Subcutaneous abdominal adipose tissue (tissue), 5 donors: Measurements from ENCODE around the gene KCNIP1.

Source experiments
- H3K27ac ChIP-seq: one replicate; pipeline ENCODE4 v1.7.0; 2013; ENCODE audit warnings: low read depth, mild to moderate bottlenecking, inconsistent platforms, low read length, moderate library complexity
- H3K27me3 ChIP-seq, 5 donors: one replicate each; pipeline ENCODE4 v1.7.0; 2013; ENCODE audit warnings: low read length in 5 of 5, inconsistent platforms in 1 of 5; ENCODE audit not compliant: control insufficient read depth in 5 of 5, insufficient read depth in 4 of 5
- H3K36me3 ChIP-seq, 5 donors: one replicate each; pipeline ENCODE4 v1.7.0; 2013; ENCODE audit warnings: low read length in 5 of 5; ENCODE audit not compliant: control insufficient read depth in 5 of 5, insufficient read depth in 5 of 5
- H3K4me1 ChIP-seq, 5 donors: one replicate each; pipeline ENCODE4 v1.7.0; 2013; ENCODE audit warnings: low read length in 5 of 5, mild to moderate bottlenecking in 3 of 5, moderate library complexity in 1 of 5; ENCODE audit not compliant: control insufficient read depth in 5 of 5, insufficient read depth in 5 of 5
- H3K4me3 ChIP-seq, 5 donors: one replicate each; pipeline ENCODE4 v1.7.0; 2013; ENCODE audit warnings: low read length in 5 of 5, low read depth in 1 of 5
- H3K9ac ChIP-seq, 5 donors: one replicate each; pipeline ENCODE4 v1.7.0; 2013; ENCODE audit warnings: low read length in 5 of 5, mild to moderate bottlenecking in 4 of 5, moderate library complexity in 3 of 5
- H3K9me3 ChIP-seq, 5 donors: one replicate each; pipeline ENCODE4 v1.7.0; 2013; ENCODE audit warnings: low read length in 5 of 5; ENCODE audit not compliant: control insufficient read depth in 5 of 5
- donor health status: healthy.
- donor health status: healthy.
- donor health status: healthy.
- donor health status: healthy.
- donor health status: healthy.

The KCNIP1 gene

DNA sequence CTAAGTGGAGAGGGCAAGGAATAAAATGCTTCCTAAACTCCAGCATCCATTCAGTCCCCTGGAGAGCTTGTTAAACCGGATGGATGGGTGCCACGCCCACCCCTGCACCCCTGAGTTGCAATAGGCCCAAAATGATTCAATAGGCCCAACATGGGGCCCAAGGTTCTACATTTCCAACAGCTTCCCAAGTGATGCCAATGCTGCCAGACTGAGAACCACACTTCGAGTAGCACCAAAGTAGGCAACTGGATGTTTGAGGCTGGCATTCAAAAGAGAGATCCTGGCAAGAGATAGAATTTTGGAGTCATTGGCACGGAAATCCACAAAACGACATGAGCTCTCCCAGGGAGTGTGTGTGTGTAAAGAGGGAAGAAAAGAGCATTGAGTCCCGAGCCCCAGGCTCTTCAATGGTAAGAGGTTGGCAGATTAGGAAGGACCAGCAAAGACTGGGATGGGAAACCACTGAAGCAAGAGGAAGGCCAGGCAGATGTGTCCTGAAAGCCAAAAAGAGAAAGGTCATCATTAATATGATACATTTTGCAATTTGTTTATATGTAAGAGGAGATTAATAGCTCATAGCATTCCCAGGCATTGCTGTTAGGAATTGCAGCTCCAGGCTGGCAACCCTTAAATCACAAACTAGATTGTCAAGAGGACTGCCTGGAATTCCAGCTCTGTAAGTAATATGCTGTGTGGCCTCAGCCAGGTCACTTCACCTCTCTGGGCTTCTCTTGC lies 130.6 kb downstream of the KCNIP1 start:
- no peaks in the 10 kb centered on the region for H3K27me3 ChIP-seq
- H3K4me1 ChIP-seq = peaks cover 4 to 40% (median 38%) of the 10 kb centered on the region in 5 donors
- H3K27ac ChIP-seq = no peak overlapping the region
- H3K9ac ChIP-seq = no peak overlapping the region
- no peaks in the 10 kb centered on the region for H3K9me3 ChIP-seq
- H3K36me3 ChIP-seq = no peaks in the 10 kb centered on the region
- no peak overlapping the region for H3K4me3 ChIP-seq

DNA sequence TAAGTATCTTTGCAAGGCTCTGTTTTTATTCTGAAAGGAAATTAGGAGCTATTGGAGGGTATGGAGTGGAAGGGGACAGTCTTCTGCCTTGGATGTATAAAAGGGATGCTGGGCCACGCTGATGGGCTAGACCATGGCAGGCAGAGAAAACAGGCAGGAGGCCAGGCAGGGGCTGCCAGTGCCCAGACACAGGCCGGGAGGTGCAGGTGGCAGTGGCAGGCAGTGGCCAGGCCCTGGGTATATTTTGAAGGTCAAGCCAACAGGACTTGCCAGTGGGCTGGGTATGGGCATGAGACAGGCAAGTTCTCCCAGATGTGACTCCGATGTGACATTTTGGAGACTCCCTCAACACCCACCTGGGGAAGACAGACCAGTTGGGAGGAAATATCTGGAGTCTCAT lies 131.9 kb downstream of the KCNIP1 start:
- H3K36me3 ChIP-seq = no peaks in the 10 kb centered on the region
- no peak overlapping the region for H3K4me3 ChIP-seq
- no peak overlapping the region for H3K9ac ChIP-seq
- H3K4me1 ChIP-seq = peaks cover 4 to 38% (median 38%) of the 10 kb centered on the region in 5 donors
- H3K9me3 ChIP-seq = no peaks in the 10 kb centered on the region
- H3K27me3 ChIP-seq = peaks cover 0 to under 1% (median 0%) of the 10 kb centered on the region in 5 donors
- H3K27ac ChIP-seq = no peak overlapping the region

DNA sequence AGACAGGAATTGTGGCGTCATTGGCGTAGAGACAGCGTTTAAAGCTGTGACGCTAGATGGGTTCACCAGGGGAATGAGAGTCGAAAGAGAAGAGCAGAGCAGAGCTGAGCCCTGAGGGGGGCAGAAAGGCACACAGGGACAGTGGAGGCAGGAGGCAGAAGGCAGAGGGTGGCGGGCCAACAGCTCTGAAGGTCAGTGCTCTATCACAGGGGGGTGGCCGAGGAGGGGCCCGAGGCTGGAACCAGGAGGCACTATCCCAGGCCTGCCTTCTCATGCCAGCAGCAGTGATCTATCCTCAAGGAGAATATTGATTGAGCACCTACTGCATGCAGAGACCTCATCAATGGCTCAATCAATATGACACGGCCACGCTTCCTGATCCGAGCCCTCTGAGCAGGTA lies 132.4 kb downstream of the KCNIP1 start:
- peaks cover 4 to 36% (median 33%) of the 10 kb centered on the region in 5 donors for H3K4me1 ChIP-seq
- H3K27me3 ChIP-seq = peaks cover 0 to 5% (median 3%) of the 10 kb centered on the region in 5 donors

DNA sequence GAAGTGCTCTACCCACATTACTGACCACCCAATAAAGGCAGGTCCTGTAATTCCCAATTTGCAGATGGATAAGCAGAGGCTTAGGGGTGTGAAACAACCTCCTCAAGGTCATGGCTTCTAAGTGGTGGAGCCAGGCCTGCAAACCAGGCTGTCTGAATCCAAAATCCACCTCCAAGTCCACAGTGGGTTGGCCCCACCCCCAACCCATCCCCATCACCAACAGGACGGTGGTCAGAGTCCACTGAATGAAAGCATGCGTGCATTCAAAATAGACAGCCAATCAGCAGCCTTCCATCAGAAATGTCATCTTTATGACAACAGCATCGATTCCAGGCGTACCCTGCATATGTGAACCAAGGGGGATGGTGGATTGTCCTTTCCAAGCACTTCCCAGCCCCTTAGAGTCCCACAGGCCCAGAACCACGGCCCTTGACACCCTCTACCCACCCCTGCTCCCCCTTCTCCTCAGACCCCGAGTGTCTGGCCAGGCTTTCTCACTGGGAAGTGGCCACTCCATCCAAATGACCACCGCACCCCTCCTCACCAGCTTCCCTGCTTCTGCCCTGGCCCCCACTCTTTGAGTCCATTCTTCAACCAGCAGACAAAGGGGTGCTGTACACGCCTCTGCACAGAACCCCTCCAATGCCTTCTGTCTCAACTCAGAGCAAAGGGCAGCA lies 133.1 kb downstream of the KCNIP1 start:
- no peaks in the 10 kb centered on the region for H3K9me3 ChIP-seq
- no peak overlapping the region for H3K4me3 ChIP-seq
- peaks cover 4 to 29% (median 26%) of the 10 kb centered on the region in 5 donors for H3K4me1 ChIP-seq
- no peaks in the 10 kb centered on the region for H3K36me3 ChIP-seq
- peaks cover 5 to 10% (median 7%) of the 10 kb centered on the region in 5 donors for H3K27me3 ChIP-seq
- H3K9ac ChIP-seq = no peak overlapping the region
- H3K27ac ChIP-seq = no peak overlapping the region

More for the DNA sequence above, 132.4 kb downstream of the KCNIP1 start:
- no peaks in the 10 kb centered on the region for H3K36me3 ChIP-seq
- H3K9ac ChIP-seq = no peak overlapping the region
- H3K27ac ChIP-seq = no peak overlapping the region
- no peak overlapping the region for H3K4me3 ChIP-seq
- no peaks in the 10 kb centered on the region for H3K9me3 ChIP-seq

DNA sequence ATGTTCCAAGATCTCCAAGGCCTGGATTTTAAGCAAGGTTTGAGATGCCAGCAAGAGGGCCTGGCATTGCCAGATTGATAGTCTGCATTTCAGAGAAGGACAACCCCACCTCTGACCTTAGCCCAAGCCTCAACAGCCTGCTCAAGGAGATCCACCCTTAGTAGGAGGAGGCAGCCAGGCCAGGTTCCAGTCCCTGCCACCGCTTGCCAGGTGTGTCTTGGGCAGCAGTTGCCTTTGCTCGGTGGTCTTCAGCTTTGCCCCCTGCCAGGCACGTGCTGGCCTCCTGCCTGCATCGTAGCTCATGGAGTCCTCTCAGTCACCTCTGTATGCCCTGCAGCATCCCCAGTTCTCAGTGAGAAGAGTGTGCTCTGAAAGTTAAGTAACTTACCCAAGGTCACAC lies 134.2 kb downstream of the KCNIP1 start:
- H3K4me3 ChIP-seq = no peak overlapping the region
- H3K27me3 ChIP-seq = peaks cover 5 to 14% (median 7%) of the 10 kb centered on the region in 5 donors
- no peak overlapping the region for H3K27ac ChIP-seq
- no peaks in the 10 kb centered on the region for H3K9me3 ChIP-seq
- H3K36me3 ChIP-seq = no peaks in the 10 kb centered on the region
- H3K9ac ChIP-seq = no peak overlapping the region
- peaks cover 0 to 18% (median 16%) of the 10 kb centered on the region in 5 donors for H3K4me1 ChIP-seq

DNA sequence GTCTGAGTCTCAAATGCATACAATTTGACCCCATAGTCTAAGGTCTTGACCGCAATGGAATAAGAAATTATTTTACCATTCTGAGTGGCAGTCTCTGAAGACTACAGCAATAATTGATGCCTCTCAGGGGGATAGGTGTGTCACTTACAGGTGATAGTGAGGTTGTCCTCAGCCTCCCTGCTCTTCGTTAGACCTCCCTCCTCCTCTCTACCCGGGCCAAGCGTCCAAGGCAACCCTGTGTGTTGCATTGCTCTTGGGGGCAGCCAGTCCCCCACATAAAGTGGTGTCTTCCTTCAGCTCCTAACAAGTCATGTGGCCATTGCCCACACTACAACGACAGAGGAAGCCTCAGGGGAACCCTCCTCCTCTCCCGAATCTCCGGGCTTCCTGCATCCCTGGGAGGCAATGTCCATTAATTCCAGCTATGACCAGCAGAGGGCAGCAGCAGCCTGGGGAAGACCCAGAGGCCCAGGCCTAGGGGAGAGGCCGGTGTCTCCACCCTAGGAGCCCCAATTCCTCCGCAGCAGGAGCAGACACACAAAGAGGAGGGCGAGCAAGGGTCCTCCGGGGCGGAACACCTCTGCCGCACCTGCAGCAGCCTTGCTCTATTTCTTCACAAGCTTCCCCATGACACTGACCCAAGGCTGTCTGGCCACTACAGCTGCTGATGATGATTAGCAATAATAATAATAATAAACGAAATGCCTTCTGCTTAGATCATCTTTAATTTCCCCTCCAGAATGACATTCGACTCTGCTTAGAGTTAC lies 134.8 kb downstream of the KCNIP1 start:
- Histone ChIP-seq H3K4me1 (peaks cover 0 to 19% (median 18%) of the 10 kb centered on the region in 5 donors), H3K9me3 (no peaks in the 10 kb centered on the region), H3K27ac (no peak overlapping the region), H3K4me3 (no peak overlapping the region), H3K27me3 (peaks cover 9 to 19% (median 10%) of the 10 kb centered on the region in 5 donors), H3K36me3 (no peaks in the 10 kb centered on the region), H3K9ac (no peak overlapping the region)

DNA sequence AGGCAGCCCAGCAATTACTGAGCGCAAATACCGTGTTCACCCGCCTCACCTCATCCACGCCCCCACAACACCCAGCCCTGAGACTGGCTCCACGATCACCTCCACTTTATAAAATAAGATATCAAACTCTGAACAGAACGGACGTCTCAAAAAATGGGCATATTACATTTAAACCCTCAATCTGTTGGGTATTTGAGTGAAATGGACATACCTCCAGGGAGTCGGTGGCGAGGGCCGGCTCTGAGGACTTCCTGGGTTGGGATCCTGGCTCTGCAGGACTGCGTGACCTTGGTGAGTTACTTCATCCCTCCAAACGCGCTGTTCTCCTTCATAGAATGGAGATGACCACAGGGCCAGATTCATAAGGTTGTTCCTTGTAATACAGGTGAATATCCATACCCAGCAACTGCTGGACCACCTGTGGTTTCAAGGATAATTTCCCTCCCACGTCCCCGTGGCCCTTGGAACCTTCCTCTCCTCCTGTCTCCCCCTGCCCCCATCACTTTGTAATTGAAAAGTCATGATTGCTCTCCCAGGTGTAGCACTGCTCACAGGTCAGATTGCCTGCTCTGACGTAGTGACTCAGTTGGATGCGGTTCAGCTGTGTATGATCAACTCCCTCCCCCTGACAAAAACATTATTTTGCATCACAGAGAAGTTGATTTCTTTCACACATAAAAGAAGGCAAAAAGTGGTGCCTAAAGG lies 135.6 kb downstream of the KCNIP1 start:
- H3K27me3 ChIP-seq = peaks cover 10 to 25% (median 13%) of the 10 kb centered on the region in 5 donors
- H3K9ac ChIP-seq = no peak overlapping the region
- H3K4me1 ChIP-seq = peaks cover 0 to 15% (median 12%) of the 10 kb centered on the region in 5 donors
- no peaks in the 10 kb centered on the region for H3K36me3 ChIP-seq
- H3K4me3 ChIP-seq = no peak overlapping the region
- no peaks in the 10 kb centered on the region for H3K9me3 ChIP-seq
- no peak overlapping the region for H3K27ac ChIP-seq

DNA sequence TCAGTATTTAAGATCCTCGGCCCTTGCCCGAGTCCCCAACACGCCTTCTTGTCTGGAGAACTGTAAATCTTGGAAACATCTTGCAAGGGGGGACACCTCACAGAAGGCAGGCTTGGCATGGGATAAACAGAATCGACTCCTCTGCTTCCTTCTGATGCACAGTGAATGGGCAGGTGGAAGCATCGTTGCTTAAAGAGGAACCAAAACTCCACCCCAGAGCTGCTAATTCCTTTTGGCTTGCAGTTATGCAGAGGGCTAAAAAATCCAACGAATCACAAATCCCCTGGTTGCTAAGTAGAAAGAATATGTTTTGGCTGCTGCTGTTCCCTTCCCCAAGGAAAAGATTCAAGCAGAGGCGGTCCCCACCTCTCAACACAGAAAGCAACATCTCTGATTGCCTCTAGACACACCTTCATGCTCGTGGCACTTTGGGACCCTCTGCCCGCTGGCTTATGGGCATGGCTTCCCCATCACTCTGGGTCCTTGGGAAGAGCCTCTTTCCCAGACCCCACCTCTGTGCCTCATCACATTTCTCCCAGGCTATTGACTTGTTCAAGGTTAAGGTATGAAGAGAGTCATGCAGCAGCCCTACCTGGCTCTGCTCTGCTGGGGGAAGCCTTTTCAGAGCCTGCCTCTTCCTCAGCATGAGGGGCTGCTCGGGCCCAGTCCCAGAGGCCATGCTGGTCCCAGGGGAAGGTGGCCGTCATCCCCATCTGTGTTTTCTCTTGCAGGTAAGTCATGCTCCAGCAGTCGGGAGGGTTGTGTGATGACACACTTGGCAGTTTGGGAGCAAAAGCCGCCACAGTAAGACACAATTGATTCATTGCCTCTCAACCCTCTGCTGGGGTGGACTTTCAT lies 137.1 kb downstream of the KCNIP1 start:
- Histone ChIP-seq H3K4me3 (no peak overlapping the region), H3K4me1 (peaks cover 0 to 13% (median 8%) of the 10 kb centered on the region in 5 donors), H3K27ac (no peak overlapping the region), H3K27me3 (peaks cover 10 to 25% (median 17%) of the 10 kb centered on the region in 5 donors), H3K9ac (no peak overlapping the region), H3K9me3 (no peaks in the 10 kb centered on the region), H3K36me3 (no peaks in the 10 kb centered on the region)

DNA sequence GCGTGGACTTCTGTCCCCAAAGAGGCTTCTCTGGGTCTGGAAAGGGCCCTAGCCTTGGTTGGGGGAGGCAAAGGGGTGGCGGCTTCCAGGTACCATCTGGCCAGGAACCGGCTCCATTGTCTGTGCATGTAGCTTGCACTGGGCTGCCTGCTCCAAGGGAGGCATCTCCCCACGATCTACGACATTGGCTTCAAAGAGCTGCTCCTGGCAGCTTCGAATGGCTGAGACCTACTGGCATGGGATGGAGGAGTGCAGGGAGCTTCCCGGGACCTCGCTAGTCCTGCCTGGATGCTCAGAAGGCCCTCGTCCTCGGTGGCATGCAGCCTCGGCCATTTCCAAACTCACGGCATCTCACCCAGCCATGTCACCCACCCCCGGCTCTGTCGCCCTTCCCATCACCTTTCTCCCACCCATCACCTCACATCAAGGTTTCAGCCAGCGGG lies 137.8 kb downstream of the KCNIP1 start:
- Histone ChIP-seq H3K4me3 (no peak overlapping the region), H3K36me3 (no peaks in the 10 kb centered on the region), H3K9ac (no peak overlapping the region), H3K27me3 (peaks cover 10 to 25% (median 17%) of the 10 kb centered on the region in 5 donors), H3K4me1 (peaks cover 0 to 13% (median 8%) of the 10 kb centered on the region in 5 donors), H3K27ac (no peak overlapping the region), H3K9me3 (no peaks in the 10 kb centered on the region)
